Stimulated activated CD4-positive, alpha-beta T cell treated with anti-CD3 and anti-CD28 coated beads, Interleukin-1b, Interleukin-23, amount 100 ng/mL, for 24 hours (primary cell): ENCODE results near the gene DRC1.

Experiments used
- DNase-seq, 4 experiments: peaks; one replicate each; pipeline ENCODE4 v3.0.0-alpha.2; 2020; ENCODE audit warnings: low read depth in 4 of 4, low spot score in 1 of 4

DRC1 gene

DNA sequence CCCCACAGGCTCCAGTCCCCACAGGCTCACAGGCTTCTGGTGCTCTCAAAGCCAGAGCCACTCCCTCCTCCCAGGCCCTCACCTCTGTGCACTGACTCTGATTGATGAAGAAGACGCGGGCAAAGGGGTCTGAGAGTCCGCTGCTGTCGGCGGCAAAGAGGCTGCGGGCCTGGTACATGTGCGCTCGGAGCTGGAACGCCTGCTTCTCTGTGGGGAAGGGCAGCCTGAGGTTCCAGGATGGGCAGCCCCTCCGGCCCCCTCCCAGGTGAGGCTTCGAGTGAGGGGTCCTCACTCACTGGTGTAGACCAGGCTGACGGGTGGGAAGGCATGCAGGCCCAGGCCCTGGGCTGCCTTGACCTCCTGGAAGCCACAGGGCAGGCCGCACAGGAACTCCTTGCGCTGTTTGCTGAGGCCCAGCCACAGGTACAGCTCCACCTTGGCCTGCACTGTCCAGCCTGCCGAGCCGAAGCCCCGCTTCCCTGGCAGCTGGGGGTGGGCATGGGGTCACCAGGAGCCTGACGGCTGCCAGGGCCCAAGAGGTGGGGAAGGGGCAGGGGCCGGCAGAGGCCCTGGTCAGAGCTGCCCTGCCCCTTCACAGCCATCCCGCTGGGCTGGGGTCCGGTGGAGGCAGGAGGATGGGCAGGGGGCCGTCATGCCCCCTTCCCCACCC is 74.2 kb downstream of the DRC1 start:
- no peak for DNase-seq

DNA sequence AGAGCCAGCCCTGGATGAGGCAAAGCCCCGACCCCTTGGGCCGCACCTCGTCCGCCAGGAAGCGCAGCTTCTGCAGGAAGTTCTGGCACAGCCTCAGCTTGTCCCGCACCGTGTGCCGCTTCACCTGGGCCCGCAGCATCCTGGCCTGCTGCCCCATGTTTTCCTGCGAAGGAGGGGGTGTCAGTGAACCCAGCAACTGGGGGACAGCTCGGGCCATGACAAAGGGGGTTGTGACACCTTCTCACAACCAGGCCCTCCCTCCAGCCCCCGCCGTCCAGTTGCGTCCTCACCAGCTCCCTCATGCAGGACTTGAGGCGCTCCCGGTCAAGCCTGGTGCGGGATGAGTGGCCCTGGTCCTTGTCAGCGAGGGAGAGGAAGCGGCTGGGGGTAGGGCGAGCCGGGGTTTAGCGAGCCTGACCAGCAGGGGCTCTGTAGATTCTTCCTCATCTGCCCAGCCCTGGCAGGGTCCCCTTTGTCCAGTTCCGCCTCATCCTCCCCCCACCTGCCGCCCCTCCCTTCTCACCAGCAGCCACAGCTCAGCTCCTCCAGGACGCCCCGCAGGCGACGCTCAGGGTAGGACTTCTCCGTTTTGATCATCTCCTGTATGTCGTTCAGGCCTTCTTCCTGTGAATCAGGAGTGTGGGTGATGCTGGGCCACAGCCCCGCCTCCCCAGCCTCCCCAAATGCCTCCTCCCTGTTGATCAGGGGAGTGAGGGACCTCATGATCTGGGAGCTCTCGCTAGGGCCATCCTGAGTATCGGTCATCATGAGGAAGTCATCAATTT is 75.6 kb downstream of the DRC1 start:
- no peak for DNase-seq

DNA sequence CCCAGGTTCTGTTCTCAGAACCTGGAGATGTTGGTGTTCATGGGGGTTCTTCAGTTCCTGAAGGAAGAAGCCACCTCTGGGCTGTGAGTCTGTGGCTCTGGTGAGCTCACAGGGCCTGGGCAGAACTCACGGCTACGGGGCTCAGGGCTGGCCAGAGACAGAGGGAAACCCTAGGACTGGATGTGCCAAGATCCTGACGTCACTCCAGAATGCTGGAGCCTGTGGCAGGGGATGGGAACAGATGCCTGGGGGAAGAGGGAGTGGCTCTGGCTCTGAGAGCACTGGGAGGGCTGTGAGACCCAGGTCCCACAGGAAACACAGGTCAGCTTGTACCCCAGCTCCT is 76.2 kb downstream of the DRC1 start, which contains the start of gene OTOF:
Gene OTOF, minus strand, starts transcription at position 214 of the 343 bp plus-strand sequence.
- DNase-seq: no peak

DNA sequence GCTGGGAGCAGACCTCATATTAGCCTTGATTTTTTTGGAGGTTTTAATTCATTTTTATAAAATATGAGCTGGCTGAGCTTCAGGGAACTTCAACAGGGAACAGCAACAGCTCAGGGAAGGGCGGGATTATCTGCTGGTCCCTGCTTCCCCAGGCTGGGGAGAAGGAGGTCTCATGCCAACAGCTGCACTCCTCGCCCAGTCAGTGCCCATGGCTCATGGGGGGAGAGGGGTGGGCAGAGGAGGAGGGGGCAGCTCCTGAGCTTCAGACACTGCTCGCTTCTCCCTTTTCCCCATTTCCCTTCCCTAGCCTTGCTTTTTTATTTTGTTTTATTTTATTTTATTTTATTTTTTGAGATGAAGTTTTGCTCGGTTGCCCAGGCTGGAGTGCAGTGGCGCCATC is 76.6 kb downstream of the DRC1 start:
- DNase-seq: no peak

DNA sequence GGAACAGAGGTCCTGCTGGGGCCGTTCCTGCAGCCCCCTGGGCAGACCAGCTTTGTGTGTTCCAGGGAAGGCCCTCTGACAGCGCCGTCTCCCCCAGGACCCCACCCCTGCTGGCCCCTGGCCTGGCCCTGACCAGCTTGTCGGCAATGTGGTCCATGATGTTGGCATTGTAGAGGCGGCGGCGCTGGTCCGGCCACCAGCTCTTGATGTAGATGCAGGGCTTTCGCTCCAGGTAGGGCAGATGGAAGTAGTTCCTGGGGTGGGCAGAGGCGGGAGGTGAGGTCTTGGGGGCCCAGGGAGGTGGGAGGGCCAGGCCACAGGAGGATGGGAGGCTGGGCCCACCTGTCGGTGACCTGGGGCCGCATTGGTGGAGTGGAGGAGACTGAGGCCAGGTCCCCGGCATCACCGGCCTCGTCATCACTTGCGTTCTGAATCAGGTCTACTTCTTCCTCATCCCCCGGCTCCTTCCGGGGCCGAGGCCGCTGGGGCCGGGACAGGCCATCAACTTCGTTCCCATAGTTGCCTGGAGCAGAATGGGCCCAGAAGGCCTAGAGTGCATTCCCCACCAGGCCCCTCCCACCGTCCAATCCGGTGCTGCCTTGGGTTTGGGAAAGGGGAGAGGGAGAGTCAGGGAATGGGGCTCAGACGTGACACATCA is 77.5 kb downstream of the DRC1 start:
- DNase-seq: no peak

DNA sequence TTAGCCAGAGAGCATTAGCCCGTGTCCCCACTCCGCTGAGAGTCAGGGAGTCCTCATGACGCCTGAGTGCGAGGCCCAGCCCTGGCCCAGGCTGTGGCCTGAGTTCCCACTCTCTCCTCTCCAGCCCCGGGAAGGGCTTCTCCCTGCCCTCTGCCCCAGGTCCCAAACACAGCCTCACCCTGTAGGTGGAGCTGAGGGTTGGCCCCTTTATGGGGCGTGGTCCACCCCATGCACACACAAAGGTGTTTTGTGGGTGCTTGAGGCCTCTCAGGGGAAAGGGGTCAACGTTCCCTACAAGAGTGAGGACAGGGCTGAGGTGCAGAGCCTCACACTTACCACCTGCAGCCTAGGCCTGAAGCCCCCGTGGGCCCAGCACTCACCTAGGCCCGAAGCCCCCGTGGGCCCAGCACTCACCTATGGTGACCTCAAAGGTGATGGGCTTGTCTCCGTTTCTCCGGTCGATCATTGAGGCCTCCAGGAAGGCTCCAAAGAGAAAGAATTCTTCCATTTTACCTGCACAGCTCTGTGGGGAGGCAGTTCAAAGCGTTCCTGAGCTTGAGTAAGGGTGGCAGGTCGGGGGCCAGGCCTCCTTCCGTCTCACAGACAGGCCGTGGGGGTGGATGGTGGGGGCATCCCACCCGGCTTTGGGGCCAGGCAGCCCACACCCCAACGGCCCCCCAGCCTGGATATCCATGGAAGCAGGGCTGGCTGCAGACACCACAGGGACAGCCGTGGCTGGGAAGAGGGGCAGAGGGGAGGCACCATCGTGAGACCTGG is 78.3 kb downstream of the DRC1 start:
- no peak for DNase-seq

DNA sequence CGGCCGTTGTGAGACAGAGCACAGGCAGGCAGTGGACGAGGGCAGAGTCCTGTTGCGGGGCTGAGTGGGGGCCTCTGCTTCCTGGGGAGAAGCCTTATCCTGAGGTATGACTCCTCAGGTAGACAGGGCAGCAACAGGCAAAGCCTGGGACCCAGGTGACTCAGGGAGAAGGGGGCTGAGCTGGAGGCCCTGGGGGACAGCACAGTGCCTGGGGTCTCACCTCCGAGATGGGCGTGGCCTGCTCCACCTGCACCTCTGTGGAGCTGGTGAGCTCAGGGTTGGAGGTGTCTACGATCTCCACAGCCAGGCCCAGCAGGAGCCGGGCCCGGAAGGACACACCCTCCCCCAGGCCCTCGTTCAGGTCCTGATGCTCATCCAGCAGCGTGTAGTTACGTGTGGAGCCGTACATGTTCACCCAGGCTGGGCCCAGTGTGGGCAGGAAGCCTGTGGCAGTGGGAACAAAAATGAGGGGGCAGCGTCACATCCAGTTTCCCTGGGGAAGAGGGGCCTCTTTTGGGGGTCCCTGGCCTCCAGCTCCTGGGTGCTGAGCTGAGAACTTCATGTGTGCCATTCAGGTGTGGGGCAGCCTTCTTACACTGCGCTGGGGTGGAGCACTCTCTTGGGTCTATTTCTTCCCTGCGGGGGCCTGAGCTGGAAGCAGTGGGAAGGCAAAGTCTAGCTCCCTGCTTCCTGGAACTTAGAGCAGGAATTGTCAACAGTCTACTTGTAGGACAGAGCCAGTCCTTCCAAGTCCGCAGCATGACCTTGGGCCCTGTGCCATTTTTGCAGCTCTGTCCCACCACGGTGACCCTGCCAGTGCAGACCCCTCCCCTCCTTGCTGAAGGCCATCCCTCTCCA is 79.1 kb downstream of the DRC1 start:
- DNase-seq: no peak

DNA sequence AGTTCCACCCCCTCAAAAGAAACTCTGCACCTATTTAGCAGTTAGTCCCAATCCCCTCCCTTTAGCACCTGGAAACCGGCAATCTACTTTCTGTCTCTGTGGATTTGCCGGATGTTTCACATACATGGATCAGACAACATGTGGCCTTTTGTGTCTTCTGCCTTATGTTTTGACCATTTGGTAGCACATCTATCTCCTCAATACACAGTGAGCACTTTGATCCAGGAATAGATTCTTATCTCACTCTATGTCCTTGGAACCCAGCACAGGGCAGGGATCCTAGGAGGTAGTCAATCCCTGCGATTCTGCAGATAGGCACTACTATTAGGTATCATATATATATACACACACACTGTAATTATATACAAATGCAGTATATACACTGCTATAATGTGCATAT is 80.0 kb downstream of the DRC1 start:
- no peak for DNase-seq

DNA sequence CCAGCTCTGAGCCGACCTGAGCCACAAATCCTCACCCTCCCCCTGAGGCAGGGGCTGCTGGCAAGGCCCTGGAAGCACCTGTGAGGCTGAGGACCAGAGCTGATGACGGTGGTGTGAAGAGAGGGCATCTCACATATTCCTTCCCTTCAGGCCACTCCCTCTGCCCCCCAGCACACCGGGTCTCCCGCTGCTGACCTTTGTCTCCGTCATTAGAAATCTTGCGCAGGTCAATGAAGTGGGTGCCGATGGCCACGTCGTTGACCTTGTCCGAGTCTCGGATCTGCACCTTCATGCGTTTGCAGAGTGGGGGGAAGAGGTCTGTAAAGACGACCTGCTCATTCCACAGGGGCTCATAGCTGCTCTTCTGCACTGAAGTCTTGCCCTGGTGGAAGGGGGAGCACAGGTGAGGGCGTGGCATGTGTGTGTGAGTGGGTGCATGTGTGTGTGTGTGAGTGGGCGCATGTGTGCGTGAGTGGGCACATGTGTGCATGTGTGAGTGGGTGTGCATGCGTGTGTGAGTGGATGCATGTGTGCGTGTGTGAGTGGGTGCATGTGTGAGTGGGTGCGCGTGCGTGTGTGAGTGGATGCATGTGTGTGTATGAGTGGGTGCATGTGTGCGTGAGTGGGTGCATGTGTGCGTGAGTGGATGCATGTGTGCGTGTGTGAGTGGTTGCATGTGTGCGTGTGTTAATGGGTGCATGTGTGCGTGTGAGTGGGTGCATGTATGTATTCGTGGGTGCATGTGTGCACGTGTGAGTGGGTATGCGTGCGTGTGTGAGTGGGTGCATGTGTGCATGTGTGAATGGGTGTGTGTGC is 80.7 kb downstream of the DRC1 start:
- no peak for DNase-seq

DNA sequence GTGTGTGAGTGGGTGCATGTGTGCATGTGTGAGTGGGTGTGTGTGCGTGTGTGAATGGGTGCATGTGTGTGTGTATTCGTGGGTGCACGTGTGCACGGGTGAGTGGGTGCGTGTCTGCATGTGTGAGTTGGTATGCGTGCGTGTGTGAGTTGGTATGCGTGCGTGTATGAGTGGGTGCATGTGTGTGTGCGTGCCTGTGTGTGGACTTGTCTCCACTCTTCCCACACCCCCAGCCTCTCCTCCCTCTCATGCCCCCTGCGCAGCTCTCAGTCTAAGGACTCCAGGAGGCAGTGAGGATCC is 81.3 kb downstream of the DRC1 start:
- DNase-seq: no peak

DNA sequence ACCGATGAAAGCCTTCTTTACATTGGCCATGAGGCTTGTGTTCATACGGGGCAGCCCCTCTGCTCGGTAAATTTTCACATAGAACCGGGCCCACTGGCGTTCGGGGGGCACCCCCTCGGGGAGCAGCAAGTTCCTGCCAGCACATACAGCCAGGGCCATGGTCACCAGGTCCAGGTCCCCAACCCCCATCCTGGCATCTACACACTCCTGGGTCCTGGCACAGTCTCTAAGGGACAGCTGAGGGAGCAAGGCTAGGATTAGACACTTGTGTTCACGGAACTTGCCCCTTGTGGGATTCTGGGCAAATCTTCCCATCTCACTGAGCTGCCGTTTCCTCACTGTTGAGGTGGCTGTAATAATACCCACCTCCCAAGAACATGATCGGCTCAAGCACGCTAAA is 81.8 kb downstream of the DRC1 start:
- no peak for DNase-seq

DNA sequence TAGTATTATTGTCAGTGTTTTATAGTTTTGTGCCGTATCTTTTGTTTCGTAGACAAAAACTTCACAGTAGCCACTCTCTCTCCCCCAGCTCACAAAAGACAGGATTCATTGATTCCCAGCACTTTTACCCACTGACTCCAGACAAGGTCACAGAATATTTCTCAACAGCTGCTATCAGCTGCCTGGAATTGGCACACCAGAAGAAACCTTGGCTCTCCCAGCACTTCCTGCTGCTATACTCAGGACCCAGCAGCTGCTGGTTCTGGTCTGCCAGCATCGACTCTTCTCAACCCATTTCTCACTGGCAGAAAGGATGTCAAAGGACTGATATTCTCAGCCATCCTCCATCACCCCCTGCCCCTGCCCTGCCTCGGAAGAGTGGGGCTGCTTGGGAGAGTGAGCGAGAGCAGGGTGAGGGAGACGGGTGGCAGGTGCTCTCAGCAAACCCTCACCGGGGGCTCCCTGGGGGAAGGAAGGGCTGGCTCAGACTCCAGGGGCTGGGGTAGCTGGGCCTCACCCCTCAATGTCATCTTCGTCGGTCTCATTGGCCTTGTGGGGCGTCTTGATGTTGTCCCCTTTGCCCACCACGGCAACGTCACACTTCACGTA is 82.3 kb downstream of the DRC1 start:
- no peak for DNase-seq

DNA sequence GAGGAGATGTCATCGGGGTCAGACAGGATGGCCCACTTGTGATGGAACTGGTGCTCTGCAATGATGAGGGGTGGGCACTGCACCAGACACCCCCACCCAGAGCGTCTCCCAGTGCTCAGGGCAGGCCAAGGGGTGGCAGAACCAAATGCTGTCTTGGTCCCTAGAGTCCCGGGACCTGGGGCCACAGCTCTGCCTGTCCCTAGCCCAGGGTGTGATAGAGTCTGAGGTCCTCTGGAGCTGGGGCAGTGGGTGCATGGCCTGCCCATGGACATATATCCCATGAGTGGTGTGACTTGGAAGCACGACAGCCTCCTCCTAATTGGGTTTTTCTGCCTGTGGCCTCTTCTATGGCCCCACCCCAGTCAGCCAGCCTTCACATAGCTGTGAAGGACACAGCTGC is 82.9 kb downstream of the DRC1 start:
- DNase-seq: no peak

DNA sequence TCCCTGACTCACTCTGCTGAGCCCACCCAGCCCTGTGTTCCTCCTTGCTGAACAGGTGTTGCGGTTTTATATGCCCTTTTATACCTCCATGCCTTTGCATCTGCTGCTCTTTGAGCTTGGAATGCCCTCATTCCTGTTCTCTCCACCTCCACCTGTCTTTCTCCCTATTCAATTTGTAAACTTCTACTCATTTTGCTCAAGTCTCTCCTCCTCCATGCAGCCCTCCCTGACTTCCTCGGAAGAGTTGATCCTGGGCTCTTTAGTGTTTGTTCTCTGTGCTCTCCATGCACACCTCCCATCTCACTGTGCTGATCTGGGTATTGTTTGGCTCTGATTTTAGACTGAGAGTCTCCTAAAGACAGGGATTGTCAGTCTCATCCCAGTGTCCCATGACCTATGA is 83.4 kb downstream of the DRC1 start:
- no peak for DNase-seq

DNA sequence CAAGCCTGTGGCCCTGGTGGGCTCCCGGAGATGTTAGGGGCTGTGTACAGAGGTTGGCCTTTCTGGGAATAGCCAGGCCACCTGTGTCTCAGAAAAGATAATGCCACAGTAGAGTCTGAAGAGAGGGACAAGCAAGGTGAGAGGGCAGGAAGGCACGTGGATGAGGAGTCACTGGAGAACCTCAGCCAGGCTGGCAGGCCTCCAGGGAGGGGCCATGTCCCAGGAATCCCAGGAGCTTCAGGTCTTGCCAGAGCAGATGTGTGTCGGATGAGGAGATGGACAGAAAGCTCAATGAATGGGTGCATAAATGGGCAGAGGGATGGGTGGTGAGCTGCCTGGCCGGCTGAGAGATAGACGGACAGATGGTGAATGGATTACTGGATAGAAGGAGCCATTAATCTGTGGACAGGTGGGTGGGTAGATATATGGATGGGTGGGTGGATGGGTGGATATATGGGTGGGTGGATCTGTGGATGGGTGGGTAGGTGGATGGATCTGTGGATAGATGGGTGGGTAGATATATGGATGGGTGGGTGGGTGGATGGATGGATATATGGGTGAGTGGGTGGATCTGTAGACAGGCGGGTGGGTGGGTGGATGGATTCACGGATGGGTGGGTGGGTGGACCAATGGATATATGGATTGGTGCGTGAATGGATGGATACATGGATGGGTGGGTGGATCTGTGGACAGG is 84.2 kb downstream of the DRC1 start:
- no peak for DNase-seq

DNA sequence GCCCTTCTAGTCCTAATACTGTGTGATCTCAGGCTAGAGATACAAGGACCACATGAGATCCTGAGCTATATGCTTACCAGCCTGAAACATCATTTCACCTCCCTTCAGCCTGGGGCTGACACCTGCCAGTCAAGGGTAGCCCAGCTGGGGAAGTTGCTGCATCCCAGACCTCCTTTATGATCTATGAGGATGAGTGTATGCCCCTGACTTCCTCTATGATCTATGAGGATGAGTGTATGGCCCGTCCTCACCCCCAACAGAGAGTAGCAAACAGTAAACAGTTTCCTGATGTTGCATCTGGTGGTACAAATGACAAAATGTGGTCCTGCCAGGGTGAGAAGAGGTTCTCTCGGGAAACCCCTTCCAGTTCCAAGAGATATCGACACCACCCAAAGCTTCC is 85.1 kb downstream of the DRC1 start:
- no peak for DNase-seq

DNA sequence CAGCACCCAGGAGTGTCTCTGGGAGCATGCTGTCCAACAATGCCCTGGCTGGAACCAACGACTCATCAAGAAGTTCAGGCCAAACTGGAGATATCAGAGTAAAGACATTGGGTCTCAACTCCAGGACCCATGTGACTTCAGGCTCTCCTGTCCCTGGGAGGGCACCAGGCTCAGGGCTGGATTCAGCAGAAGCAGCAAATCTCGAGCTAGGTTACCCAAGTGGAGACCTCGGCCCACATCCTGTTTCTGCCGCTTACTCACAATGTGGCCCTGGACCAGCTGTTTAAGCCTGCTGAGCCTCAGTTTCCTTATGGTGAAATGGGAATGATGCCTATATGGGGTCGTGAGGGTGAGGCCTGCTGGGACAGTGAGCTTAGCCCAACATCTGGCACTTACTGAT is 85.5 kb downstream of the DRC1 start:
- DNase-seq: no peak

DNA sequence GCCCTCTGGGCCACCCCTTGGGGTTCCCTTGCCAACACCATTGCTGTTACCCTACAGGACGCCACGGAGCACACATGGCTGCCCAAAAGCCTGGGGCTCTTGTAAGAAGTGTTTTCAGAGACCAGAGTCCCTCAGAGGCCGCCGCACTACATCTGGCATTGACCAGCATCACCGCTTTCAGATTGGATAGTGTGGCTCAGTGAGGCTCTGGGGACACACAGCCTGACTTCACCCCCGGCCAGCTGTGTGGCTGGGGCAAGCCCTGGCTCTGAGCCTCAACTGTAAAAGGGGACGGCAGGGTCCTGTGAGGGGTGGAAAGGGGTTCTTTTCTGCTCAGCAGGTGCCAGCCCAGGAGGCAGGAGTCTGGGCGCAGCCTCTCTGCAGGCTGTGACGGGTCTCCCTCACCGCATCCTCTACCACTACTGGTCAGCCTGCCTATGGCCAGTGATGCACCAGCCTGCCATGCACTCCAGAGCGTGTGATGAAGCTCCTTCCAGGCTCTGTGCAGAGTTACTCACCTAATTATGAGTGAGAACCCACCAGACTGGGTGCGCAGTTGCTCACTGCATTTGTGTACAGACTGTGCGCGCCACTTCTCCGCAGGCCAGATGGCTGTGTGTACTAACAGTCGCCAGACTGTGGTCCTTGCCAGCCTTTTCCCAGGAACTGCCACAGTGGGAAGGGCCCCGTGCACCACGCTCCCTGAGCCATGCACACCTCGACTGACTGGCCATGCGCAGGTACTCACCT is 86.9 kb downstream of the DRC1 start:
- no peak for DNase-seq
